GM19023 (cell line): ENCODE measurements around the gene HUS1B.

Source experiments
- ATAC-seq: cut with Tn5 transposase; IDR thresholded peaks from one replicate; pipeline ENCODE4 v1.9.1; 2021; ENCODE audit warnings: mild to moderate bottlenecking, moderate library complexity; ENCODE audit not compliant: unreplicated experiment

HUS1B gene

GRCh38 chr6:624979-625378, 31.9 kb downstream of the HUS1B start:
- ATAC-seq = no peak

- ATAC-seq = no peak
These were observed 34.4 kb downstream of the HUS1B start for GRCh38 chr6:622462-622861.

- no peak for ATAC-seq
These were observed 35.0 kb downstream of the HUS1B start for GRCh38 chr6:621931-622330.

GRCh38 chr6:620950-621349, 36.0 kb downstream of the HUS1B start:
- ATAC-seq = no peak

GRCh38 chr6:620166-620565, 36.7 kb downstream of the HUS1B start:
- no peak for ATAC-seq

- ATAC-seq = no peak
These were observed 39.3 kb downstream of the HUS1B start for GRCh38 chr6:617456-618100.

- ATAC-seq = no peak
These were observed 42.9 kb downstream of the HUS1B start for GRCh38 chr6:613981-614380.

- ATAC-seq = no peak
These were observed 45.0 kb downstream of the HUS1B start for GRCh38 chr6:611928-612327.

- no peak for ATAC-seq
These were observed 46.0 kb downstream of the HUS1B start for GRCh38 chr6:610882-611281.

- no peak for ATAC-seq
These were observed 47.0 kb downstream of the HUS1B start for GRCh38 chr6:609905-610304.

GRCh38 chr6:606829-607379, 50.0 kb downstream of the HUS1B start:
- no peak for ATAC-seq
